Hematopoietic multipotent progenitor cell treated with erythropoietin and hydrocortisone succinate and interleukin-3 and kit ligand, for 15 days (in vitro differentiated cells): ENCODE measurements around the gene COG5.

Experiments used
- DNase-seq: peaks from one replicate; pipeline ENCODE4 v3.0.0-alpha.2; 2015; ENCODE audit warnings: low spot score

COG5 gene

GRCh38 chr7:107154826-107155225, 408.9 kb downstream of the COG5 start:
- DNase-seq, result no peak

- DNase-seq, result no peak
Measured at GRCh38 chr7:107152011-107152410, 411.7 kb downstream of the COG5 start.
